HepG2 (cell line): ENCODE data around the gene COBLL1. TPM values are rescaled to one million over a fixed set of nuclear protein-coding genes. Genes with fewer than 3 reads are reported as not detected.

Source experiments
- FOXK1 ChIP-seq: sonication (generic); formaldehyde crosslinking; IDR thresholded peaks from 2 replicates; pipeline ENCODE4 v1.4.0; 2020; ENCODE audit warnings: low read depth, missing genetic modification reagents, borderline replicate concordance
- GPBP1L1 ChIP-seq: sonication (generic); formaldehyde crosslinking; IDR thresholded peaks from 2 replicates; pipeline ENCODE4 v1.5.0; 2020; ENCODE audit warnings: mild to moderate bottlenecking, missing genetic modification reagents
- MXD4 ChIP-seq: IDR thresholded peaks from 2 replicates; pipeline ENCODE4 v1.6.1; 2016; ENCODE audit warnings: mild to moderate bottlenecking, missing biosample characterization, missing genetic modification reagents
- PHF21A ChIP-seq: sonication (generic); formaldehyde crosslinking; IDR thresholded peaks from 2 replicates; pipeline ENCODE4 v1.5.0; 2020; ENCODE audit warnings: mild to moderate bottlenecking, missing genetic modification reagents
- SOX5 ChIP-seq: IDR thresholded peaks from 2 replicates; pipeline ENCODE4 v1.6.1; 2016; ENCODE audit warnings: borderline replicate concordance
- STAT5B ChIP-seq: sonication (generic); formaldehyde crosslinking; IDR thresholded peaks from 2 replicates; pipeline ENCODE4 v1.4.0; 2020; ENCODE audit warnings: missing genetic modification reagents
- TOPORS ChIP-seq: sonication (generic); formaldehyde crosslinking; IDR thresholded peaks from 2 replicates; pipeline ENCODE4 v1.8.0; 2023; ENCODE audit warnings: mild to moderate bottlenecking, missing genetic modification reagents
- ZNF180 ChIP-seq: sonication (generic); formaldehyde crosslinking; IDR thresholded peaks from 2 replicates; pipeline ENCODE4 v1.4.0; 2020; ENCODE audit warnings: low read depth, missing genetic modification reagents, borderline replicate concordance
- ZNF275 ChIP-seq: sonication (generic); formaldehyde crosslinking; IDR thresholded peaks from 2 replicates; pipeline ENCODE4 v1.8.0; 2022; ENCODE audit warnings: missing genetic modification reagents, mild to moderate bottlenecking, inconsistent platforms, borderline replicate concordance
- ZNF484 ChIP-seq: sonication (generic); formaldehyde crosslinking; IDR thresholded peaks from 2 replicates; pipeline ENCODE4 v1.5.1; 2020; ENCODE audit warnings: mild to moderate bottlenecking, low read depth, missing genetic modification reagents, borderline replicate concordance
- ZSCAN12 ChIP-seq: sonication (generic); formaldehyde crosslinking; IDR thresholded peaks from 2 replicates; pipeline ENCODE4 v1.9.0; 2021; ENCODE audit warnings: mild to moderate bottlenecking, missing genetic modification reagents
- ZSCAN31 ChIP-seq: sonication (generic); formaldehyde crosslinking; IDR thresholded peaks from 2 replicates; pipeline ENCODE4 v1.5.0; 2020; ENCODE audit warnings: low read depth, mild to moderate bottlenecking, missing genetic modification reagents
- polyA plus RNA-seq, 8 experiments: library from polyadenylated mRNA; depleted of rRNA in 3 of 8; stranded (reverse) in 7 of 8; unstranded in 1 of 8; fragments of >200 nt; fragmentation: Illumina TruSeq in 4 of 8; extraction: Trizol in 4 of 8; gene quantifications; 2 replicates each; pipeline versions ENCODE4 v1.2.1 to v1.2.3, GENCODE V29; 2011 to 2016; ENCODE audit warnings: low read depth in 4 of 8, missing spikeins in 1 of 8, mixed read lengths in 1 of 8; ENCODE audit not compliant: insufficient read depth in 1 of 8
- total RNA-seq, 5 experiments: library from RNA; depleted of rRNA; stranded (reverse); fragments of >200 nt; fragmentation: Illumina TruSeq; extraction: Trizol; gene quantifications; 2 replicates each; pipeline ENCODE4 v1.2.3, GENCODE V29; 2016; ENCODE audit warnings: low read depth in 1 of 5
- TF ChIP-seq, protein P1 (sequence below): sonication (generic); formaldehyde crosslinking; IDR thresholded peaks from 2 replicates; pipeline ENCODE4 v1.5.1; 2020; ENCODE audit warnings: mild to moderate bottlenecking, missing genetic modification reagents, borderline replicate concordance
- TF ChIP-seq, protein P2 (sequence below): sonication (generic); formaldehyde crosslinking; IDR thresholded peaks from 2 replicates; pipeline ENCODE4 v1.5.1; 2020; ENCODE audit warnings: missing genetic modification reagents, mild to moderate bottlenecking, borderline replicate concordance
- TF ChIP-seq, protein P3 (sequence below): IDR thresholded peaks from 2 replicates; pipeline ENCODE4 v1.6.1; 2012; ENCODE audit warnings: low read depth, low read length, improper control_type of control experiment

The COBLL1 gene
- total and polyA plus RNA-seq, 2 of the 13 experiments (the other 11 are each of a cell fraction or from before 2014, with no cell fraction given), result 32.6 to 86.8 TPM

DNA sequence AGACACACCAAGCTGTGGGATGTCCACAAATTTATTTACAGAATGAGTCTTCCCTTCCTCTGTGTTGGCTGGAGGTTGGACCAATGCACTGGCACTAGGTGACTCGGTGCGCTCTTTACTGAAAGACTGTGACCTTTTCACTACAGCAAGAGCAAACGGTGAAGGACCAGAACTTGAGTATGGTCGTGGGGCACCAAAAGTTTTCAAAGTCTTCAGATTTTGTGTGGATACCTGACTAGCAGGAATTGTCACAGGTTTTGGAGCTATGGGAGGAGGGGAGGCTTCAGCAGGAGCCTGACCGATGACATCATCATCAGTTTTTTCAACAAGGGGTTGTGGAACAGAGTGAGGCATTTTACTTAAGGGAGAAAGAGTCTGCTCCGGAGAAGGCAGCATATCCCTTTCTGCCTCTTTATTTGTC lies 147.3 kb downstream of the COBLL1 start (continued):
- TF ChIP-seq MXD4 (CRISPR knock-in tag), result no peak
- TF ChIP-seq ZNF484, result no peak
- no peak for TF ChIP-seq ZNF180
- TF ChIP-seq, protein P1, sequence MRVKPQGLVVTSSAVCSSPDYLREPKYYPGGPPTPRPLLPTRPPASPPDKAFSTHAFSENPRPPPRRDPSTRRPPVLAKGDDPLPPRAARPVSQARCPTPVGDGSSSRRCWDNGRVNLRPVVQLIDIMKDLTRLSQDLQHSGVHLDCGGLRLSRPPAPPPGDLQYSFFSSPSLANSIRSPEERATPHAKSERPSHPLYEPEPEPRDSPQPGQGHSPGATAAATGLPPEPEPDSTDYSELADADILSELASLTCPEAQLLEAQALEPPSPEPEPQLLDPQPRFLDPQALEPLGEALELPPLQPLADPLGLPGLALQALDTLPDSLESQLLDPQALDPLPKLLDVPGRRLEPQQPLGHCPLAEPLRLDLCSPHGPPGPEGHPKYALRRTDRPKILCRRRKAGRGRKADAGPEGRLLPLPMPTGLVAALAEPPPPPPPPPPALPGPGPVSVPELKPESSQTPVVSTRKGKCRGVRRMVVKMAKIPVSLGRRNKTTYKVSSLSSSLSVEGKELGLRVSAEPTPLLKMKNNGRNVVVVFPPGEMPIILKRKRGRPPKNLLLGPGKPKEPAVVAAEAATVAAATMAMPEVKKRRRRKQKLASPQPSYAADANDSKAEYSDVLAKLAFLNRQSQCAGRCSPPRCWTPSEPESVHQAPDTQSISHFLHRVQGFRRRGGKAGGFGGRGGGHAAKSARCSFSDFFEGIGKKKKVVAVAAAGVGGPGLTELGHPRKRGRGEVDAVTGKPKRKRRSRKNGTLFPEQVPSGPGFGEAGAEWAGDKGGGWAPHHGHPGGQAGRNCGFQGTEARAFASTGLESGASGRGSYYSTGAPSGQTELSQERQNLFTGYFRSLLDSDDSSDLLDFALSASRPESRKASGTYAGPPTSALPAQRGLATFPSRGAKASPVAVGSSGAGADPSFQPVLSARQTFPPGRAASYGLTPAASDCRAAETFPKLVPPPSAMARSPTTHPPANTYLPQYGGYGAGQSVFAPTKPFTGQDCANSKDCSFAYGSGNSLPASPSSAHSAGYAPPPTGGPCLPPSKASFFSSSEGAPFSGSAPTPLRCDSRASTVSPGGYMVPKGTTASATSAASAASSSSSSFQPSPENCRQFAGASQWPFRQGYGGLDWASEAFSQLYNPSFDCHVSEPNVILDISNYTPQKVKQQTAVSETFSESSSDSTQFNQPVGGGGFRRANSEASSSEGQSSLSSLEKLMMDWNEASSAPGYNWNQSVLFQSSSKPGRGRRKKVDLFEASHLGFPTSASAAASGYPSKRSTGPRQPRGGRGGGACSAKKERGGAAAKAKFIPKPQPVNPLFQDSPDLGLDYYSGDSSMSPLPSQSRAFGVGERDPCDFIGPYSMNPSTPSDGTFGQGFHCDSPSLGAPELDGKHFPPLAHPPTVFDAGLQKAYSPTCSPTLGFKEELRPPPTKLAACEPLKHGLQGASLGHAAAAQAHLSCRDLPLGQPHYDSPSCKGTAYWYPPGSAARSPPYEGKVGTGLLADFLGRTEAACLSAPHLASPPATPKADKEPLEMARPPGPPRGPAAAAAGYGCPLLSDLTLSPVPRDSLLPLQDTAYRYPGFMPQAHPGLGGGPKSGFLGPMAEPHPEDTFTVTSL (CRISPR knock-in tag), result peak; percentile 88; the same call in 1 of the 2 replicates
- no peak for TF ChIP-seq STAT5B (CRISPR knock-in tag)
- TF ChIP-seq ZNF275 (CRISPR knock-in tag), result no peak
- TF ChIP-seq, protein P2, sequence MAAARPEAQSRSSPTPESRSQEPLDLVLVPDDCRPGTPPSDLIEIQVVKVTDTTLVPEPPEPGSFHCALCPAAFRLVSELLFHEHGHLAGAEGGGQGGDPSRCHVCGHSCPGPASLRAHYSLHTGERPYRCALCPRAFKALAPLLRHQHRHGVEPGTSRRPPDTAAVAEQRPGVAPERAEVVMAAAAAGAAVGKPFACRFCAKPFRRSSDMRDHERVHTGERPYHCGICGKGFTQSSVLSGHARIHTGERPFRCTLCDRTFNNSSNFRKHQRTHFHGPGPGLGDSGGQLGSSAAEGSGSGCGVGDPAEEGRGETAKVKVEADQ (CRISPR knock-in tag), result no peak
- TF ChIP-seq PHF21A (CRISPR knock-in tag), result no peak
- TF ChIP-seq TOPORS (CRISPR knock-in tag), result 0 out of 2 replicates have a peak, but pooled peaks have one; percentile 27
- TF ChIP-seq ZSCAN12 (CRISPR knock-in tag), result no peak
- TF ChIP-seq SOX5, result no peak; the same call in 1 of the 2 replicates
- peak; percentile 55; the same call in 1 of the 2 replicates for TF ChIP-seq ZSCAN31 (CRISPR knock-in tag)
- TF ChIP-seq GPBP1L1, result no peak
- TF ChIP-seq, protein P3, sequence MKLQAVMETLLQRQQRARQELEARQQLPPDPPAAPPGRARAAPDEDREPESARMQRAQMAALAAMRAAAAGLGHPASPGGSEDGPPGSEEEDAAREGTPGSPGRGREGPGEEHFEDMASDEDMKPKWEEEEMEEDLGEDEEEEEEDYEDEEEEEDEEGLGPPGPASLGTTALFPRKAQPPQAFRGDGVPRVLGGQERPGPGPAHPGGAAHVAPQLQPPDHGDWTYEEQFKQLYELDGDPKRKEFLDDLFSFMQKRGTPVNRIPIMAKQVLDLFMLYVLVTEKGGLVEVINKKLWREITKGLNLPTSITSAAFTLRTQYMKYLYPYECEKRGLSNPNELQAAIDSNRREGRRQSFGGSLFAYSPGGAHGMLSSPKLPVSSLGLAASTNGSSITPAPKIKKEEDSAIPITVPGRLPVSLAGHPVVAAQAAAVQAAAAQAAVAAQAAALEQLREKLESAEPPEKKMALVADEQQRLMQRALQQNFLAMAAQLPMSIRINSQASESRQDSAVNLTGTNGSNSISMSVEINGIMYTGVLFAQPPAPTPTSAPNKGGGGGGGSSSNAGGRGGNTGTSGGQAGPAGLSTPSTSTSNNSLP, result peak; percentile 20; the same call in 1 of the 2 replicates
- TF ChIP-seq FOXK1 (CRISPR knock-in tag), result no peak
